Gastrocnemius medialis (tissue), 4 donors: ENCODE results near the gene UBN1.

Experiments
- POLR2A ChIP-seq, 2 donors: fragments of 450-650 bp; IDR thresholded peaks; one replicate each; pipeline ENCODE4 v1.6.1; 2017; ENCODE audit warnings: antibody characterized with exemption in 2 of 2, mild to moderate bottlenecking in 2 of 2, moderate library complexity in 2 of 2
- TF ChIP-seq, protein P1 (sequence below), 5 experiments: fragments of 450-650 bp in 3 of 5; fragments of 200-600 bp in 2 of 5; sonication (generic) in 2 of 5; IDR thresholded peaks in 4 of 5; conservative IDR thresholded peaks in 1 of 5; 1 replicate in 4 of 5; 2 replicates in 1 of 5; pipeline ENCODE4 v1.5.1; 2016 to 2019; ENCODE audit warnings: antibody characterized with exemption in 5 of 5, mild to moderate bottlenecking in 3 of 5, moderate library complexity in 3 of 5

GRCh38 chr16:4803898-4804762 is 43.2 kb upstream of the UBN1 start:
- TF ChIP-seq POLR2A (IDR thresholded peaks at IDR 0.05) = no peak
- TF ChIP-seq, protein P1, sequence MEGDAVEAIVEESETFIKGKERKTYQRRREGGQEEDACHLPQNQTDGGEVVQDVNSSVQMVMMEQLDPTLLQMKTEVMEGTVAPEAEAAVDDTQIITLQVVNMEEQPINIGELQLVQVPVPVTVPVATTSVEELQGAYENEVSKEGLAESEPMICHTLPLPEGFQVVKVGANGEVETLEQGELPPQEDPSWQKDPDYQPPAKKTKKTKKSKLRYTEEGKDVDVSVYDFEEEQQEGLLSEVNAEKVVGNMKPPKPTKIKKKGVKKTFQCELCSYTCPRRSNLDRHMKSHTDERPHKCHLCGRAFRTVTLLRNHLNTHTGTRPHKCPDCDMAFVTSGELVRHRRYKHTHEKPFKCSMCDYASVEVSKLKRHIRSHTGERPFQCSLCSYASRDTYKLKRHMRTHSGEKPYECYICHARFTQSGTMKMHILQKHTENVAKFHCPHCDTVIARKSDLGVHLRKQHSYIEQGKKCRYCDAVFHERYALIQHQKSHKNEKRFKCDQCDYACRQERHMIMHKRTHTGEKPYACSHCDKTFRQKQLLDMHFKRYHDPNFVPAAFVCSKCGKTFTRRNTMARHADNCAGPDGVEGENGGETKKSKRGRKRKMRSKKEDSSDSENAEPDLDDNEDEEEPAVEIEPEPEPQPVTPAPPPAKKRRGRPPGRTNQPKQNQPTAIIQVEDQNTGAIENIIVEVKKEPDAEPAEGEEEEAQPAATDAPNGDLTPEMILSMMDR (IDR thresholded peaks at IDR 0.05 in 4 of 5, conservative IDR thresholded peaks at IDR 0.05 in 1 of 5) = no peak
